SK-N-SH treated with all-trans-retinoic acid at 6 μM for 48 hours (cell line): ENCODE data around the gene NEURL1B.

Experiments
- CREB5 ChIP-seq: fragments of 250-450 bp; sonication (Bioruptor Pico); IDR thresholded peaks from 2 replicates; pipeline ENCODE4 v1.5.1; 2020; ENCODE audit warnings: low read depth, mild to moderate bottlenecking, moderate library complexity
- CSDC2 ChIP-seq: fragments of 250-450 bp; sonication (Bioruptor Pico); IDR thresholded peaks from 2 replicates; pipeline ENCODE4 v1.5.0; 2020; ENCODE audit warnings: mild to moderate bottlenecking, moderate library complexity

- TF ChIP-seq CREB5 = no peak
- TF ChIP-seq CSDC2 (CRISPR knock-in tag) = no peak
These were observed 48.1 kb downstream of the NEURL1B start for GRCh38 chr5:172689218-172689572.
